HG03175 (cell line): ENCODE data around the gene TEX264.
A peak's percentile ranks its signal among the peaks of the same experiment; 100 is the strongest.
"Not testable (repeated sequence)": the region's sequence is repeated elsewhere in the genome, so short reads cannot be mapped to it uniquely, and the experiment has no call there.

ENCODE experiments used
- ATAC-seq: cut with Tn5 transposase; IDR thresholded peaks from one replicate; pipeline ENCODE4 v1.9.1; 2021; ENCODE audit warnings: mild to moderate bottlenecking, moderate library complexity; ENCODE audit not compliant: unreplicated experiment

Gene TEX264

GRCh38 chr3:51712963-51713362, 41.9 kb downstream of the TEX264 start:
- no peak for ATAC-seq

GRCh38 chr3:51715231-51715976, 44.4 kb downstream of the TEX264 start:
- no peak for ATAC-seq

GRCh38 chr3:51715977-51716294, 44.9 kb downstream of the TEX264 start:
- ATAC-seq, result no peak

- ATAC-seq, result no peak
Observed at GRCh38 chr3:51716805-51717204, 45.8 kb downstream of the TEX264 start.

GRCh38 chr3:51717446-51717845, 46.4 kb downstream of the TEX264 start:
- no peak for ATAC-seq

GRCh38 chr3:51717947-51718346, 46.9 kb downstream of the TEX264 start:
- ATAC-seq, result no peak

- ATAC-seq, result peak; percentile 71
Observed at GRCh38 chr3:51718547-51719409, 47.7 kb downstream of the TEX264 start.

- no peak for ATAC-seq
Observed at GRCh38 chr3:51719410-51720025, 48.5 kb downstream of the TEX264 start.

- no peak for ATAC-seq
Observed at GRCh38 chr3:51720292-51721061, 49.4 kb downstream of the TEX264 start.

- no peak for ATAC-seq
Observed at GRCh38 chr3:51721062-51721745, 50.2 kb downstream of the TEX264 start.

- no peak for ATAC-seq
Observed at GRCh38 chr3:51722362-51722761, 51.3 kb downstream of the TEX264 start.

- ATAC-seq, result no peak
Observed at GRCh38 chr3:51727500-51727899, 56.4 kb downstream of the TEX264 start.

- ATAC-seq, result no peak
Observed at GRCh38 chr3:51729042-51729633, 58.1 kb downstream of the TEX264 start.

- no peak for ATAC-seq
Observed at GRCh38 chr3:51733859-51734571, 63.0 kb downstream of the TEX264 start.

GRCh38 chr3:51734572-51734907, 63.5 kb downstream of the TEX264 start:
- ATAC-seq, result no peak

GRCh38 chr3:51735039-51735438, 64.0 kb downstream of the TEX264 start:
- no peak for ATAC-seq

- no peak for ATAC-seq
Observed at GRCh38 chr3:51735950-51736349, 64.9 kb downstream of the TEX264 start.

- no peak for ATAC-seq
Observed at GRCh38 chr3:51739110-51739509, 68.1 kb downstream of the TEX264 start.

- not testable (repeated sequence) for ATAC-seq
Observed at GRCh38 chr3:51742320-51742719, 71.3 kb downstream of the TEX264 start.

GRCh38 chr3:51742978-51743377, 71.9 kb downstream of the TEX264 start:
- not testable (repeated sequence) for ATAC-seq
